NCI-H345 treated with DMSO at 0.1 percent for 48 hours (cell line): Measurements from ENCODE around the gene NCK2.

Experiments
- DNase-seq: peaks from one replicate; lab custom pipeline; 2025; ENCODE audit not compliant: unreplicated experiment; lab: John Stamatoyannopoulos, UW

NCK2 gene

GRCh38 chr2:105911425-105911824 is 166.7 kb downstream of the NCK2 start:
- no peak for DNase-seq

DNA sequence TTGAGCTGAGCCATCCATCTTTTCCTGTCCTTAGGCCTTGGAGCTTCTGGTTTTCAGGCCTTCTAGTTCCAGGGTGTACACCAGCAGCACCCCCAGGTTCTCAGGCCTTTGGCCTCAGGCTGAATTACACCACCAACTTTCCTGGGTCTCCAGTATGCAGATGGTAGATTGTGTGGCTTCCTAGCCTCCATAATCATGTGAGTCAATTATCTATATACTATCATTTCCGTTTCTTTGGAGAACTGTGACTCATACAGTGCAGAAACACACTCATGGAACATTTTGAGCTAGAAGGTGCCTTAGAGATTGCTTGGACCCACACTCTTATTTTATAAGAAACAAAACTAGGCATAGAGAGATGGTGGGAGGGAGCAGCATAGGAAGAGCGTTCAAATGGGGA is 167.4 kb downstream of the NCK2 start:
- DNase-seq, result no peak

DNA sequence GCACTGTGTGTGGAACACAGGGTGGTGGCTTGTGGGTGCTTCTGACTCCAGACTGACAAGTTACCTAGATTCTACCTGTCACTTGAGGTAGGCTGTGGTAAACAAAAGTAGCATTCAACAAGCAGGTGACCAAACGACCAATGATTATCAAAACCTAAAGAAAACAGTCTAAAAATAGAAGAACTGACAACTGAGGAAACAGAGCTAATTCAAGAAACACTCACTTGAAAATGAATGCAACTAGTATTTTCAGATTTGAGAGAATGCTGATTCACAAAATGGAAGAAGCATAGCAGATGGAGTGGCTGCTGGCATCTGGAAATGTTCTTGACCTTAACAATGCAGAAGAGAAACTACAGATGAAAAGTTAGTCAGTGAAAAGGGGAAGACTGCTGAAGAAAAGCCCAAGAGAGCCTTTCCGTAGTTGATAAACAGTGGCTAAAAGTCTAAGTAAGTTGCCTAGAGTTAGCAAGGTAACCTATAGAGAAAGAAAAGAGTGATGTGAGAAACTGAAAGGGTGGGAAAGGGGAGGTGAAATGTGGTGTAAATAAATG is 170.4 kb downstream of the NCK2 start:
- no peak for DNase-seq

DNA sequence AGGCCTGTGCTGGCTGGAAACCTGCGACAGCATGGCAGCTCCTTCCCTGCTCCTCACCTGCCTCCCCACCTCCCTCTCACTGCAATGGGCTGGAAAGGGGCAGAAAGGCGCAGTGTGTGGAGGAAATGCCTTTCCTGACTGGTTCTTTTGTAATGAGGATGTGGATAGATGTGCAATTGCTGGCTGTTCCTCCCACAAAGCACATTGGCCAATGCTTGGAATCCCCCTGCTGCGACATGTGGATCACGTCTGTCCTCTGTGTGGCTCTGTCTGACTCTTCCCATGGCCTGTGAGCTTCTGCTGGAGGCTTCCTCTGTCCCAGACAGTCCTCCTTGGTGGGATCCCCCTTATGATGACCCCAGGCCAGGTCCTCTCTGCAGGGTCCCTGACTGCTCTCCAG is 172.5 kb downstream of the NCK2 start:
- no peak for DNase-seq

- no peak for DNase-seq
Measured at GRCh38 chr2:105917688-105918087, 173.0 kb downstream of the NCK2 start.

GRCh38 chr2:105919191-105919811 is 174.6 kb downstream of the NCK2 start:
- DNase-seq, result no peak

DNA sequence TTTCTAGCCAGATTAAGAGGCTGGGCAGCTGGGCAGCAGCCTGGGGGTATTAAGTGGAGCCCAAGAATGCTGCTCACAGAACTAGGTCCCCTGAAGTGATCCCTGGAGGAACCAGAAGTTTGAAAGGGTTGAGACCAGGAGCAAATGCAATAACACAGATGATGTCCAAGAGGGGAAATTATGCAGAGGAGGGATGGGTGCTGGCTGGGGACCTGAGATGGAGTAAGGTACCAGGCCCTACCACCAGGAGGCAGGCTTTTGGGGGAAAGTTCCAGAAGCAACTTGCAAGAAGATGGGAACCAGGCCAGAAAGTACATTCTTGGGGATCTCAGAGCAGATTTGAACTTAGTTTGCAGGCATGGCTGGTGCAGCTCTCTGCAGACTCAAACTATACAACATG is 175.1 kb downstream of the NCK2 start:
- no peak for DNase-seq

- DNase-seq, result no peak
Measured at GRCh38 chr2:105924271-105924670, 179.6 kb downstream of the NCK2 start.

DNA sequence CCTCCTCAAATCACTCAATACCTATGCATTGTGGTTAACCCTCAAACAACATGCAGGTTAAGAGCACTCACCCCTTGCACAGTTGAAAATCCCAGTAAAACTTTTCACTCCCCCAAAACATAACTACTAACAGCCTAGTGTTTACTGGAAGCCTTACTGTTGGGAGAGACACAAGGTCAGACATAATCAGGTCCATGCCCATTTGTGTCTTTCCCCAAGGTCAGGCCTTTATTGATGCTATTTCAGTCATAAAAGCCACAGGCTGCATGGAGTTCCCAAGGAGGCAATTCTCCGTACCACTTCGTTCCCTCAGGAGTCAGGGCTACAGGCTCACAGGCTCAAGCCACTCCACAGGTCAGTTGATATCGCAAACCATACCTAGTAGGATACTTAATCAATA is 180.2 kb downstream of the NCK2 start:
- no peak for DNase-seq

DNA sequence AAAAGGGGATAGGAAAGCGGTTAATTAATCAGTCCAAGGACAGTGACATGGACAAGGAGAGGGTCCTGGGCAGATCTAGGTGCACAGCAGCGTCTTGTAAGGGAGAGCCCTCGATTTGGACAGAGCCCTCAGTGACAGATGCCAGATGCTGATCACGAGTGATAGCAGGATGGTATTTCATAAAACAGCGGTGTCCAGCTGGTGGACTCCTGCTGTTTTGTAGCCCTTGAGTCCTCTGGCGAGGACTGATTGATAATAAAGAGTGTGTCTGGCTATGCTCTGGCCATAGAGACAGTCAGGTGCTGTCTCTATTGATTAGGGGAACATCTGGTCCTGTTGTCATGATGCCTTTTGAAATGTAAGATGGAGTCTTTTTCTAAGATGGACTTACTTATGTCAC is 180.7 kb downstream of the NCK2 start:
- DNase-seq, result no peak

DNA sequence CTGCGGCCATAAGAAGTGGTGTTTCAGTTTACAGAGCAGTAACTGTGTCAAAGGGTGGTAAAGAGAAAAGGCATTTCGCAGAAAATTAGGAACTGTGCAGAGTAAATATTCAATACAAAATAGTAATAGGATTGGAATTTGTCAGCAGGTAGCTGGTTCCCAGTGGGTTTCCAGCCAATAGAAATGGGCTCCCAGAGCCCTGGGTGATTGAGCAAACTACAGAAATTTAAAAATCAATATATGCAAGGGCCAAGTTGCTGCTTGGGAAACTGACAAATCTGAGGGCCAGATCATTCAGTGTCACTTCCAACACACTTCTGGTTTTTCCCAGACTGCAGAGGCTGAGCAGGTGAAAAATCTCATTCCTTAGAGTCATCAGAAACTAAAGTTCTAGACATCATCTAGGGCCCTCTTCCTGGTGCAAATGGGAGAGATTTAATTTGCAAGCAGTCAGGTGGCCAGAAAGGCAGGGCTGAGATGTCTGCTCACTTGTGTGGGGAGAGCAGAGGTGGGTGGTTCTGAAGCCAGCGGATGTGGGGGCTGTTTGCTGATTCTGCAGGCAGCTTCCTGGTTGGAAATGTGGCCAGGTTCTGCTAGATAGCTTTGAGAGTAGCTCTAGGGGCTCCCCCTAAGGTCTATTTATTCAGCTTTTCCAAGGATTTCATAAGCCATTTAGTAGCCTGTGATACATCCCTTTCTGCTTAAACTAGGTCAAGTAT is 182.4 kb downstream of the NCK2 start:
- no peak for DNase-seq

GRCh38 chr2:105928086-105928485 is 183.4 kb downstream of the NCK2 start:
- DNase-seq, result no peak

GRCh38 chr2:105928563-105928962 is 183.9 kb downstream of the NCK2 start:
- no peak for DNase-seq

- DNase-seq, result no peak
Measured at GRCh38 chr2:105929516-105929915, 184.8 kb downstream of the NCK2 start.

- DNase-seq, result no peak
Measured at GRCh38 chr2:105932582-105932981, 187.9 kb downstream of the NCK2 start.

GRCh38 chr2:105933906-105934305 is 189.2 kb downstream of the NCK2 start:
- DNase-seq, result no peak

DNA sequence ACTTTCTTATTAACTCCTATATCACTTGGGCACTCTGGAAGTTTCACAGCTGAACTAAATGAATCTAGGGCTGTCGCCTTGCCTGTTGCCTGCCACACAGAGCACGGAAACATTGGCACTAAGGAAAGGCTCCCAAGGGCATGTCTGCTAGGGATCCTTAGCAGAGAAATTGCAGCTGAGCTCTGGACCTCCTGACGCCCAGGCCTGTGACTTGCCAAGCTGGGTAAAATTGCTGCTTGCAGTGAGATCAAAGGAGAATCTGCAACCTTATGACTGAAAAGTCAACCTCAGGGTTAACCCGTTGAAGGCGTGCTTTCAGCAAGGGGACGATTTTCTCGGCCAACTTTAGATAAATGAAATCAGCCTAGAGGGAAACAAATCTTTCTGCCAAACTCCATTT is 189.8 kb downstream of the NCK2 start:
- no peak for DNase-seq

- no peak for DNase-seq
Measured at GRCh38 chr2:105935063-105935462, 190.4 kb downstream of the NCK2 start.

DNA sequence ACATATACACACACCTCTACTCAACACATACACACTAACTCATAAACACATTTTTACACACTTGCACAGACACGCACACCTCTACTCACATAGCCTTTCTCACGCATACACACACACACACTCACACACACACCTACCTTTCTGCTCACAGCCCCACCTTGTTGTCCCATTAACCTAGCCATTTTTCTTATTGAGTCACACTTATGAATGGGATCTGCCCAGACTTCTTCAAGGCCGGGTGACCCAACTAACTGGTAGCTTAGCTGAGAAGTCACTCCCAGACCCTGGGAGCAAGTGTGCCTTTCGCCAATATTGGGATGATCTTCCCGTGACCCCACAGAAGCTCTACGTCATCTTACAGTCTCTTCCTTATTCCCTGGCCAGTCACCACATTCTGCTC is 192.2 kb downstream of the NCK2 start:
- no peak for DNase-seq

DNA sequence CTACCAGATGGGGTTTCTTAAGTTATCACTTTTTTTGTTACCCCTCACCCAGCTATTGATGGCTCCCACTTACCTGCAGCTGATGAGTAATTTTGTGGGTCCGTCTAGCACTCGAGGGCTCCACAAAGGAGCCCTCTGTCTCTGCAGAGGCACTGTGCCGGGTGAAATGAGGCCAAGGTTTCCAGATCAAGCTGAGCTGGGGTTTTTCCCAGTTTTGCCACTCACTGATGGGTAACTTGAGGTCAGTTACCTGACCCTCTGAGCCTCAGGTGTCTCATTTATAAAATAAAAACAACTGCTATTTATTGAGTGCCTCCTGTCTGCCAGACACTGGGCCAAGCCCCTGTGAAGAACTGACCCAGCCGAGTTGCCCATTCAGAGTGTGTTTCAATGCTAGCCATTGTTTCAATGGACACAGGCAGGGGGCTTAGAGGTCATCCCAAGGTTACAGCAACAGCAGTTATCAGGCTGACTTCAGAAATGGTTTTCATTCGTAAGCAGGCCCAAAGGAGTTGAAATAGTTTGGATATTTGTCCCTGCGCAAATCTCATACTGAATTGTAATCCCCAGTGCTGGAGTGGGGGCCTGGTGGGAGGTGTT is 192.9 kb downstream of the NCK2 start:
- no peak for DNase-seq
